NCI-H82 (cell line): ENCODE measurements around the gene TBL2.
A peak's percentile ranks its signal among the peaks of the same experiment; 100 is the strongest.
"Not testable (repeated sequence)": the region's sequence is repeated elsewhere in the genome, so short reads cannot be mapped to it uniquely, and the experiment has no call there.

ENCODE experiments used
- DNase-seq: peaks from one replicate; lab custom pipeline; 2025; lab: John Stamatoyannopoulos, UW

TBL2 gene

GRCh38 chr7:73578342-73579128 is at the start of gene TBL2:
Gene TBL2 (minus strand): TSS chr7:73578579. CDS start chr7:73578549, 30 bp downstream.
- DNase-seq, result peak; percentile 100

- DNase-seq, result peak; percentile 82
These were observed 48.4 kb upstream of the TBL2 start for GRCh38 chr7:73626814-73627213.

- DNase-seq, result no peak
These were observed 46.9 kb upstream of the TBL2 start for GRCh38 chr7:73625276-73625675.

- no peak for DNase-seq
These were observed 46.3 kb upstream of the TBL2 start for GRCh38 chr7:73624669-73625001.

- DNase-seq, result peak; percentile 96
These were observed 45.7 kb upstream of the TBL2 start, which contains the start of gene MLXIPL for GRCh38 chr7:73623798-73624668. Gene MLXIPL (minus strand): TSS chr7:73624522. CDS start chr7:73624492, 30 bp downstream.

GRCh38 chr7:73622909-73623797 is 44.8 kb upstream of the TBL2 start:
- no peak for DNase-seq

- no peak for DNase-seq
These were observed 44.1 kb upstream of the TBL2 start for GRCh38 chr7:73622527-73622908.

- no peak for DNase-seq
These were observed 43.0 kb upstream of the TBL2 start for GRCh38 chr7:73621168-73622063.

GRCh38 chr7:73619394-73619793 is 41.0 kb upstream of the TBL2 start:
- DNase-seq, result not testable (repeated sequence)

- peak; percentile 97 for DNase-seq
These were observed 40.2 kb upstream of the TBL2 start for GRCh38 chr7:73618538-73618937.

- DNase-seq, result peak; percentile 21
These were observed 39.1 kb upstream of the TBL2 start for GRCh38 chr7:73617520-73617919.

- peak; percentile 79 for DNase-seq
These were observed 37.5 kb upstream of the TBL2 start for GRCh38 chr7:73615886-73616285.

GRCh38 chr7:73614937-73615336 is 36.6 kb upstream of the TBL2 start:
- DNase-seq, result not testable (repeated sequence)

GRCh38 chr7:73613954-73614735 is 35.8 kb upstream of the TBL2 start:
- DNase-seq, result no peak

GRCh38 chr7:73612598-73613269 is 34.4 kb upstream of the TBL2 start:
- DNase-seq, result peak; percentile 68

- DNase-seq, result no peak
These were observed 32.7 kb upstream of the TBL2 start for GRCh38 chr7:73611017-73611555.

- DNase-seq, result no peak
These were observed 31.7 kb upstream of the TBL2 start for GRCh38 chr7:73610105-73610504.

GRCh38 chr7:73607692-73607983 is 29.3 kb upstream of the TBL2 start:
- not testable (repeated sequence) for DNase-seq
